ENCODE measurements around the gene TOMM5. TPM values are rescaled to one million over a fixed set of nuclear protein-coding genes. Genes with fewer than 3 reads are reported as not detected.

TOMM5 gene
- total RNA-seq, 3 donors from 2014 or later, result 71.9 to 105 (median 72.0) TPM

DNA sequence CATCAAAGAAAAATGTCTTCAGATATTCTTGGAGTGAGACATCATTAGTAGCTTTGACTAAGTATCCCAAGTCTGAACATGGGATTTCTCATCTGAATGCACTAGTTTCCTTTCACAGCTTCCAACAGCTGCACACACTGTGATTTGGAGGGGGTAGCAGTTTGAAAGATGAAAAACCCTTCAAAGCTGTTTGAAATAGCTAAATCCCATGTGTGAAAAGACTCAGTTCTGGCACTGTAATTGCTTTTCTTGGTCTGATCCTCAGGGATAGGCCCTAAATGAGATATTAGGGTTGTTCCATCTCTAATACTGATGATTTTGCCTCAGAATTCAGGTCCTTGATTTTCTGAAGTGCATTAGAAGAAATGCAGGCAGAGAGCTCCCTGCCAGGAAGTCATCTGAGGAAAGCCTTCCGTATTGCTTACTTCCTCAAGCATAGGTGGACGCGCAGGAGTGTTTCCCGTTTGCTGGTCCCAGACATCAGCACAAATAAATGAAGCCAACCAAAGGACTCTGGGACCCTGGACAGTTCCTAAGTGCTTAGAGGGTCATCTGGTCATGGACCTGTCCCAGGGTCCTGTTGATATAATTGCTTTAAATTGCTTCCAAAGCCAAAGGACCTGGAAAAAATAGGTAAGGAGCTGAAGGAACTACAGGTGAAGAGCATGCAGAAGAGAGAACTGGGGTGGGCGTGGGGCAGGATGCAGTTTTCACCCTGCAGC lies 32.8 kb upstream of the TOMM5 start:
- Histone ChIP-seq H3K27ac (no peak overlapping the region), H3K9me3 (no peaks in the 10 kb centered on the region), H3K4me1 (no peaks in the 10 kb centered on the region), H3K4me3 (no peak overlapping the region), H3K27me3 (no peaks in the 10 kb centered on the region), H3K36me3 (no peaks in the 10 kb centered on the region)
- intact Hi-C loops (cut with DNase I; ENCODE audit: low total_unique reads), result no loop called here
- no peak for DNase-seq (ENCODE audit: low spot score in 2 of 2)
- TF ChIP-seq, protein P1, sequence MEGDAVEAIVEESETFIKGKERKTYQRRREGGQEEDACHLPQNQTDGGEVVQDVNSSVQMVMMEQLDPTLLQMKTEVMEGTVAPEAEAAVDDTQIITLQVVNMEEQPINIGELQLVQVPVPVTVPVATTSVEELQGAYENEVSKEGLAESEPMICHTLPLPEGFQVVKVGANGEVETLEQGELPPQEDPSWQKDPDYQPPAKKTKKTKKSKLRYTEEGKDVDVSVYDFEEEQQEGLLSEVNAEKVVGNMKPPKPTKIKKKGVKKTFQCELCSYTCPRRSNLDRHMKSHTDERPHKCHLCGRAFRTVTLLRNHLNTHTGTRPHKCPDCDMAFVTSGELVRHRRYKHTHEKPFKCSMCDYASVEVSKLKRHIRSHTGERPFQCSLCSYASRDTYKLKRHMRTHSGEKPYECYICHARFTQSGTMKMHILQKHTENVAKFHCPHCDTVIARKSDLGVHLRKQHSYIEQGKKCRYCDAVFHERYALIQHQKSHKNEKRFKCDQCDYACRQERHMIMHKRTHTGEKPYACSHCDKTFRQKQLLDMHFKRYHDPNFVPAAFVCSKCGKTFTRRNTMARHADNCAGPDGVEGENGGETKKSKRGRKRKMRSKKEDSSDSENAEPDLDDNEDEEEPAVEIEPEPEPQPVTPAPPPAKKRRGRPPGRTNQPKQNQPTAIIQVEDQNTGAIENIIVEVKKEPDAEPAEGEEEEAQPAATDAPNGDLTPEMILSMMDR (IDR thresholded peaks at IDR 0.05), result no peak
- no peak for TF ChIP-seq POLR2AphosphoS5 (IDR thresholded peaks at IDR 0.05)
- no peak for TF ChIP-seq POLR2A (IDR thresholded peaks at IDR 0.05)

DNA sequence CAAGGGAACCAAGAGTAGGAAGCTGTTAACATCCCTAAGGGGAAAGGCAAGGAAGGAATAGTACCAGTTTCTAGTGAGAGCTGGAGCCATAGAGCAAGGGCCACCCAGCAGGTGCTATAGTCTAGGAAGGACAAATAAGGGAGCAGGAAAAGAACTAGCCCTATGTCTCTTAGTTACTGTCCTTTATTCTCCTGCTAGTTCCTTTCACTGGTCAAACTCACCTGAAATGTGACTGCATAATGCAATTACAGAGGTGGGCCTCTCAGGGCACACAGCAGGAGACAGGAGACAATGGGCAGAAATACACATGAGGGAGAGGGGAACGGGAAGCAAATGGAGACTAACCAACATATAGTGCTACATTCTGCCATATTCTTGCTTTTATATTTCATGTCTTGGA lies 31.7 kb upstream of the TOMM5 start:
- DNase-seq (ENCODE audit: low spot score in 2 of 2), result no peak
- intact Hi-C loops (cut with DNase I; ENCODE audit: low total_unique reads), result no loop called here

DNA sequence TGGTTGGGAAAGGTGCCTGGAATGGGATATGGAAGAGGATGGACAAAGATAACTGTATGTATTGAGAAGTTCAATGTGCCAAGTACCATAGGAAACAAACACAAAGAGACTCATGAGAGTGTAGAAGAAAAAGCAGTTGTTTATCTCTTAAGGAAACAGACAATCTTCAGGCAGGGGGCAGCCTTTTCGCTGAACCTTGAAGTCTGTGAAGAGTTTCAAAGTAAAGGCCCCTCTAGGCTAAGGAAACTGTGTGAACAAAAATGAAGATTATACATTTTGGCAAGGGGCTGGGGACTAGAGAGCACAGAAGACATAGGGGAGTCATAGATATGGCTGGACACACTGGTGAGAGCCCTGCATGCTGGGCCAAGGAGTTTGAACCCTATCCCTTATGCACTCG lies 30.9 kb upstream of the TOMM5 start:
- no peak overlapping the region for H3K4me3 ChIP-seq
- H3K9me3 ChIP-seq, result no peaks in the 10 kb centered on the region
- no peaks in the 10 kb centered on the region for H3K36me3 ChIP-seq
- intact Hi-C loops (cut with DNase I; ENCODE audit: low total_unique reads), result no loop called here
- no peak for TF ChIP-seq POLR2A (IDR thresholded peaks at IDR 0.05)
- H3K4me1 ChIP-seq, result no peaks in the 10 kb centered on the region
- DNase-seq (ENCODE audit: low spot score in 2 of 2), result no peak
- no peaks in the 10 kb centered on the region for H3K27me3 ChIP-seq
- no peak overlapping the region for H3K27ac ChIP-seq

More for the DNA sequence above, 31.7 kb upstream of the TOMM5 start:
- Histone ChIP-seq H3K9me3 (no peaks in the 10 kb centered on the region), H3K4me3 (no peak overlapping the region), H3K27ac (no peak overlapping the region), H3K4me1 (no peaks in the 10 kb centered on the region), H3K36me3 (no peaks in the 10 kb centered on the region), H3K27me3 (no peaks in the 10 kb centered on the region)
- TF ChIP-seq POLR2AphosphoS5 (IDR thresholded peaks at IDR 0.05), result no peak
- TF ChIP-seq, protein P1 (IDR thresholded peaks at IDR 0.05), result no peak
- TF ChIP-seq POLR2A (IDR thresholded peaks at IDR 0.05), result no peak

DNA sequence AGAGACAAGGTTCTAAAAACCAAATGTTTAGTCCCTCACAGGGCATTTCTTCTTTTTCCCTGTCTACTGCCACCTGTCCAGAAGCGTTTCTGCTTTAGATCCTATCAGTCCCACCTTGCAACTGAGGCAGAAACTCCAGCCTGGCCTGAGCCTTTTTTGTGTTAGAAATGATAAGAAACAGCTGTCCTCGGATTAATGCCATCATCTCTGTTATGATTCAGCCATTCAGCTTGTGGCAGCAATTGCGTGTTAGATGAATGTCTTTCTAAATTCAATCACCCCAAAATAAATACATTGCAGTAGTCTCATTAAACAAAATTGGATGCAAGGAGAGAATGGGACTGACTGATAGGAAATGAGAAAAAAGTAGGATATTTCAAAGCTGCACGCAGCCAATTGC lies 30.1 kb upstream of the TOMM5 start:
- TF ChIP-seq POLR2A (IDR thresholded peaks at IDR 0.05) (no peak), POLR2AphosphoS5 (IDR thresholded peaks at IDR 0.05) (no peak)
- TF ChIP-seq, protein P1 (IDR thresholded peaks at IDR 0.05), result no peak
- intact Hi-C loops (cut with DNase I; ENCODE audit: low total_unique reads), result no loop called here

DNA sequence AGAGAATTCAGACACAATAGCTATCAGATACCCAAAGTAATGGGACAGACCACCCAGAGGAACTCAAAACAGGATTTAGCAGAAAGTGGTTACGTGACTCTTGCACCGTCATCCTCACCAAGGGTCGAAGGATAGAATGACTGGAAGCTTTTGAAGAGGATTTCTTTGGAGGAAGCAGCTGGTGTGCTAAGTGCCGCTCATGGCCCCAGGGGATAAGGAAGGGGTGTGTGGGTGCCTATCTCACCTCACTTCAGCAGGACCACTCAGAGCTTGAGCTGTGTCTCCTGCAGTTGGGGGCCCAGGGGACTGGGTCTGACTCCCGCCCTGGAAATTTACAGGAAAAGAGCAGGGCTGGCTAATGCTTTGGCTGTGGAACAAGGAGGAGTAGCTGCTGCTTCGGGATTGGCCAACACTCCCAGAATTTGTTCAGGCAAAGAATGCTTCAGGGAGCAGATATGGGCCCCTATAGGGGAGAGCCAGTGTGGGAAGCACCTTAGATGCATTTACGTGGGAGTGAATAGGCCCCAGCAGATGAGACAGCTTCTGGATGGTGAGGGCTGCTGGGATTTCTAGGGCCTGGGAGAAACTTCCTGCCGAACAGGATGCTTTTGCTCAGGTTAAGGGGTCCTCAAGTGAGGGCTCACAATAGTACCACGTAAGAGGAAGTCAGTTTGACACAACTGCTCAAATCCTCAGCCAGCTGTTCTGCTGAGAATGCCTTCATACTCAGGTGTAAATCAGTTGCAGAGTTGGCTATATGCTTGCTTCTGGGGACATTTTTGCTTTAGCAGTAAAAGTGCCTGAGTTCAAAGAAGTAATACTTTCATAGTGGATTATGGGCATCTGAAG lies 29.1 kb upstream of the TOMM5 start:
- H3K27ac ChIP-seq, result no peak overlapping the region
- H3K9me3 ChIP-seq, result no peaks in the 10 kb centered on the region
- H3K4me1 ChIP-seq, result no peaks in the 10 kb centered on the region
- no peaks in the 10 kb centered on the region for H3K36me3 ChIP-seq
- no peak overlapping the region for H3K4me3 ChIP-seq
- intact Hi-C loops (cut with DNase I; ENCODE audit: low total_unique reads), result no loop called here
- H3K27me3 ChIP-seq, result no peaks in the 10 kb centered on the region
- TF ChIP-seq POLR2AphosphoS5 (IDR thresholded peaks at IDR 0.05), result no peak
- TF ChIP-seq, protein P1 (IDR thresholded peaks at IDR 0.05), result no peak
- no peak for TF ChIP-seq POLR2A (IDR thresholded peaks at IDR 0.05)
- no peak for DNase-seq (ENCODE audit: low spot score in 2 of 2)

More for the DNA sequence above, 30.1 kb upstream of the TOMM5 start:
- H3K4me1 ChIP-seq, result no peaks in the 10 kb centered on the region
- H3K4me3 ChIP-seq, result no peak overlapping the region
- H3K27ac ChIP-seq, result no peak overlapping the region
- H3K9me3 ChIP-seq, result no peaks in the 10 kb centered on the region
- no peak for DNase-seq (ENCODE audit: low spot score in 2 of 2)
- H3K27me3 ChIP-seq, result no peaks in the 10 kb centered on the region
- no peaks in the 10 kb centered on the region for H3K36me3 ChIP-seq
